Fibroblast of pulmonary artery (primary cell): ENCODE data around the gene RAB20.

Experiments used
- DNase-seq: peaks from one replicate; pipeline ENCODE4 v3.0.0-alpha.2; 2010; ENCODE audit warnings: low read depth
- H3K4me3 ChIP-seq: replicated peaks from 2 replicates; pipeline ENCODE4 v1.5.1; 2011; ENCODE audit warnings: low read depth, mild to moderate bottlenecking, control low read depth, low read length, moderate library complexity
- CTCF ChIP-seq: IDR thresholded peaks from 2 replicates; pipeline ENCODE4 v1.5.1; 2011; ENCODE audit warnings: mild to moderate bottlenecking, control low read depth, low read length, inconsistent platforms; ENCODE audit errors: missing control alignments

The RAB20 gene

GRCh38 chr13:110555601-110556223 lies 5.8 kb downstream of the RAB20 start:
- DNase-seq: no peak
- no peak overlapping the region for H3K4me3 ChIP-seq
- no peak for TF ChIP-seq CTCF

- no peak for TF ChIP-seq CTCF
- no peak for DNase-seq
- no peak overlapping the region for H3K4me3 ChIP-seq
Measured at GRCh38 chr13:110554946-110555345, 6.6 kb downstream of the RAB20 start.

GRCh38 chr13:110554227-110554836 lies 7.2 kb downstream of the RAB20 start:
- DNase-seq: no peak
- H3K4me3 ChIP-seq: no peak overlapping the region
- TF ChIP-seq CTCF: no peak

DNA sequence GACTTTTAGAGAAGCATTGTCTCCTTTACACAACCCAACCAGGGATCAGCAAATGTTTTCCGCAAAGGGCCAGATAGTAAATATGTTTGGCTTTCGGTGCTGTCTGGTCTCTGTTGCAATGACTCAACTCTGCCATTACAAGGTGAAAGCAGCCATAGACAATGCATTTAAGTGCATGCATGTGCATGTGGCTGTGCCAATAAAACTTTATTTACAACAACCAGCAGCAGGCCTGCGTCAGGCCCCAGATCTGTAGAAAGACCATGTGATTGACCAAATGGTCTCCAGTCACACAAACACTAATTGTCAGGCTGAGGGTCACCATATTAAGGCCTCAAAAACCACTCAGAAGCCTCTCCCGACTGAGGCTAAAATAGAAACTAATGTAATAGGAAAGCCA lies 8.1 kb downstream of the RAB20 start:
- no peak for TF ChIP-seq CTCF
- no peak overlapping the region for H3K4me3 ChIP-seq
- DNase-seq: no peak

GRCh38 chr13:110552767-110553166 lies 8.8 kb downstream of the RAB20 start:
- no peak for TF ChIP-seq CTCF
- no peak for DNase-seq
- H3K4me3 ChIP-seq: no peak overlapping the region

DNA sequence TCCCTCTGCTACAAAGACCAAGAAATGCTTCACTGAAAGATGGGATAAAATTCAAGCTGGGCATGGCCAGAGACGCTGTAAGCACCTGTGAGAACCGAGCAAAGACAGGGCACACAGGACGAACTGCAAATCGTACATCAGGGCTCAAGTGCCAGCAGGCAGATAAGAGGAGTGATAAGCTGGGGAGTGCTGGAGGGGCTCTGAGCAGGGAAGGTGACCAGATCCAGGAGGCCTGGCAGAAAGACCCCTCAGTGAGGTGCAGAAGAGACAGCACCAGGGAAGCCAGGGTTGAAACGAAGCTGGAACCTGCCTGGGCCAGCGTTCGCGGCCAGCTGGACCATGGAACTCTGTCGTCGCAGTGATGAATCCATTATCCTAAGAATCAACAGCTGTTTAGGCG lies 10.2 kb downstream of the RAB20 start:
- DNase-seq: no peak
- no peak for TF ChIP-seq CTCF
- no peak overlapping the region for H3K4me3 ChIP-seq

- H3K4me3 ChIP-seq: no peak overlapping the region
- no peak for TF ChIP-seq CTCF
Measured at GRCh38 chr13:110549795-110550160, 11.7 kb downstream of the RAB20 start.

More at GRCh38 chr13:110549795-110550160, 11.7 kb downstream of the RAB20 start:
- DNase-seq: no peak
